ENCODE data around the gene MYO5B.
A peak's percentile ranks its signal among the peaks of the same experiment; 100 is the strongest.
"Not testable (repeated sequence)": the region's sequence is repeated elsewhere in the genome, so short reads cannot be mapped to it uniquely, and the experiment has no call there.

The MYO5B gene

GRCh38 chr18:50194631-50195532 is at the start of gene MYO5B:
Gene MYO5B, minus strand, starts transcription at chr18:50195147. Its CDS starts 354 bp downstream, at chr18:50194793.
- peaks cover 84% of the 10 kb centered on the region for H3K27me3 Mint-ChIP-seq
- H3K4me3 Mint-ChIP-seq: peak within 1 kb of the TSS; percentile 60
- peaks cover 15% of the 10 kb centered on the region for H3K4me1 Mint-ChIP-seq
- H3K36me3 Mint-ChIP-seq (ENCODE audit: insufficient read depth): no peaks in the 10 kb centered on the region
- H3K27ac Mint-ChIP-seq (ENCODE audit: low read depth): no peak within 1 kb of the TSS
- no peak for DNase-seq (ENCODE audit: low spot score in 2 of 2)
- H3K9me3 Mint-ChIP-seq: no peaks in the 10 kb centered on the region
- peak; percentile 64 for ATAC-seq (replicated peaks; ENCODE audit: extremely low read depth, poor library complexity, severe bottlenecking)

- H3K27ac Mint-ChIP-seq (ENCODE audit: low read depth); H3K9me3 Mint-ChIP-seq; DNase-seq (ENCODE audit: low spot score in 2 of 2); H3K36me3 Mint-ChIP-seq (ENCODE audit: insufficient read depth); ATAC-seq (replicated peaks; ENCODE audit: extremely low read depth, poor library complexity, severe bottlenecking); H3K4me3 Mint-ChIP-seq; H3K4me1 Mint-ChIP-seq: not testable (repeated sequence)
- peaks cover 34% of the 10 kb centered on the region for H3K27me3 Mint-ChIP-seq
Observed at GRCh38 chr18:50241768-50242167, 46.8 kb upstream of the MYO5B start.

GRCh38 chr18:50240080-50240563 is 45.2 kb upstream of the MYO5B start:
- H3K4me3 Mint-ChIP-seq: no peak overlapping the region
- H3K36me3 Mint-ChIP-seq (ENCODE audit: insufficient read depth): no peaks in the 10 kb centered on the region
- H3K27ac Mint-ChIP-seq (ENCODE audit: low read depth): no peak overlapping the region
- H3K9me3 Mint-ChIP-seq: peaks cover 9% of the 10 kb centered on the region
- no peaks in the 10 kb centered on the region for H3K4me1 Mint-ChIP-seq
- no peak for ATAC-seq (replicated peaks; ENCODE audit: extremely low read depth, poor library complexity, severe bottlenecking)
- no peak for DNase-seq (ENCODE audit: low spot score in 2 of 2)
- peaks cover 46% of the 10 kb centered on the region for H3K27me3 Mint-ChIP-seq

DNA sequence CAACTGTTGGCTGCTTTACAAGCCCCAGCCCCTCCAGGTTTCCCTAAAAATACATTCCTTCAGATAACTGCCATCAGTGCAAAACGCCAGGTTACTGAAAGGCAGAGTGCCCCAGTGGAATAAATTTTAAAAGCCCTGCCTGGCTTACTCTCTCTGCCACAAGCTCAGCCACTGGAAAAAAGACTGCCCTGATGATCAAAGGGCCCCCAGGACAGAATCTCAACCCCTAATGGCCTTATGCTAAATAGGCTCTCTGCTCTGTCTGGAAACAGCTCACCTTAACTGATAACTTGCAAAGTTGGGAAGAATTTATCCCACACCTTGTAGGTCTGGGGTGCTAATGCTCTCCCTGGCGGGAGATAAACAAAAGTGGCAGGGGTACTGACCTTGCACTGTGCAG is 37.5 kb upstream of the MYO5B start:
- Mint-ChIP-seq H3K27me3 (peaks cover 53% of the 10 kb centered on the region), H3K4me1 (no peaks in the 10 kb centered on the region), H3K4me3 (no peak overlapping the region), H3K27ac (ENCODE audit: low read depth) (no peak overlapping the region), H3K9me3 (no peaks in the 10 kb centered on the region), H3K36me3 (ENCODE audit: insufficient read depth) (no peaks in the 10 kb centered on the region)
- ATAC-seq (replicated peaks; ENCODE audit: extremely low read depth, poor library complexity, severe bottlenecking) (no peak), DNase-seq (ENCODE audit: low spot score in 2 of 2) (no peak)

DNA sequence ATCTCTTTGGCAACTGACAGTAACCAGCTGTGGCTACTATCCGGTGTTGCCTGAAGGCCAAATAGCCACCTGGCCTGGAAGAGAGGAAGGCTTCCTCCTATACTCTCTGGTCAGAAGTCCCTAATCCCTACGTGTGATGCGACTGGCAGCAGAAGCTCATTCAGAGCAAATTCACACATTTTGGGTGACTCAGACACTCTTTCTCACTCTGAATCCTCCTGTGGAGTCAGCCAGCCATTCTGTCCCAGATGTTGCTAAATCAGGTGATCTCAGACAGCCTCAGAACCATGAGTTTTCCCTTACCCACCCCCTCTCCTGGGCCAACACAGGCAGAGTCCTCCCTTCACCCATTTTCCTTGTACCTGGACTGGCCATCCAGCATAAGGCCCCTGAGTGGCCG is 36.7 kb upstream of the MYO5B start:
- DNase-seq (ENCODE audit: low spot score in 2 of 2): no peak
- no peaks in the 10 kb centered on the region for H3K4me1 Mint-ChIP-seq
- no peaks in the 10 kb centered on the region for H3K36me3 Mint-ChIP-seq (ENCODE audit: insufficient read depth)
- no peak overlapping the region for H3K27ac Mint-ChIP-seq (ENCODE audit: low read depth)
- H3K9me3 Mint-ChIP-seq: no peaks in the 10 kb centered on the region
- peaks cover 48% of the 10 kb centered on the region for H3K27me3 Mint-ChIP-seq
- no peak for ATAC-seq (replicated peaks; ENCODE audit: extremely low read depth, poor library complexity, severe bottlenecking)
- no peak overlapping the region for H3K4me3 Mint-ChIP-seq

DNA sequence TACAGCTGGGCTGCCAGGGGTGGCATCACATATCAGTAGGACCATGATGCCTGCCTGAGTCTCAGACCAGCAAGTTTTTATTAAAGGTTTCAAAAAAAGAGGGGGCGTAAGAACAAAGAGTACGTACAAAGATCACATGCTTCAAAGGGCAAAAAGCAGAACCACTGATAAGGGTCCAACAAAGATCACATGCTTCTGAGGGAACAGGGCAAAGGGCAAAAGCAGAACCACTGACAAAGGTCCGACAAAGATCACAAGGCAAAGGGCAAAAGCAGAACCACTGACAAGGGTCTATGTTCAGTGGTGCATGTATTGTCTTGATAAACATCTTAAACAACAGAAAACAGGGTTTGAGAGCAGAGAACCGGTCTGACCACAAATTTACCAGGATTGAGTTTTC is 25.3 kb upstream of the MYO5B start:
- not testable (repeated sequence) for ATAC-seq (replicated peaks; ENCODE audit: extremely low read depth, poor library complexity, severe bottlenecking); H3K4me3 Mint-ChIP-seq; H3K27ac Mint-ChIP-seq (ENCODE audit: low read depth); H3K36me3 Mint-ChIP-seq (ENCODE audit: insufficient read depth); DNase-seq (ENCODE audit: low spot score in 2 of 2); H3K4me1 Mint-ChIP-seq
- peaks cover 82% of the 10 kb centered on the region for H3K27me3 Mint-ChIP-seq
- peaks cover 14% of the 10 kb centered on the region for H3K9me3 Mint-ChIP-seq

DNA sequence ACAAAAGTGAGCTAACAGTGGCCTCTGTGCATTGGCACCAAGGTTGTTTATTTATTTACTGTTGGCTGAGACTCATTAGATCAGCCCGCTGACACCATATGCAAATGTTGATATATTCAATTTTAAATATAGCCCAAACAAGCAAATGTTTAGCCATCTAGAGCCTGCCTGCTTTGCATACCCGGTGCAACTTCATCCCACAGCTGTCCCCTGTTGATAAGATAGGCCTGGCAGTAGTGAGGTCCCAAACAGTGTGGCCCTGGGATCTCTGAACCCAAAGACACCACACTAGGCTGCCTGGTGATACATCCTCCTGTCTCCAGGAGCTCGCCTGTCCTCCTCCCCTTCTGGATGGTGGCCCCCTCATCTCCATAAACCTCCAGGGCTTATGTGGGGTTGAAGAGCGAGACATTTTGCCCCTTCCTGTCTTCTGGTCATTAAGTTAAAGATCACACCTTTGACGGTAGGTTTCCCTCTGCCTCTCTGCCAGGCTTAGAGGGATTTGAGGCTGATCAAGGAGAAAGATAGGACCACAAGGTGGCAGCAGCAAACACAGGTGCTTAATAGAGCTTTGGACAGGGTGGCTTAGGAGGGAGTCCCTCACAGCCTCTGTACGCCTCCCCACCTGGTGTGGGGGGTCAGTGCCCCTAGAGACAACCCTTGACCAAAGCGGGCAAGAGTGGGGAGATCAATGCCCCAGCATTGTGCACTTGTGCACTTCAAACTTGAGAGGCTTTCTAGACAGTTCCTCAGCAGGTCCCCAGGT is 23.7 kb upstream of the MYO5B start:
- H3K4me3 Mint-ChIP-seq: no peak overlapping the region
- no peaks in the 10 kb centered on the region for H3K36me3 Mint-ChIP-seq (ENCODE audit: insufficient read depth)
- no peak overlapping the region for H3K27ac Mint-ChIP-seq (ENCODE audit: low read depth)
- H3K9me3 Mint-ChIP-seq: peaks cover 14% of the 10 kb centered on the region
- no peak for DNase-seq (ENCODE audit: low spot score in 2 of 2)
- H3K27me3 Mint-ChIP-seq: peaks cover 89% of the 10 kb centered on the region
- no peak for ATAC-seq (replicated peaks; ENCODE audit: extremely low read depth, poor library complexity, severe bottlenecking)
- no peaks in the 10 kb centered on the region for H3K4me1 Mint-ChIP-seq

GRCh38 chr18:50209311-50209710 is 14.4 kb upstream of the MYO5B start:
- Mint-ChIP-seq H3K36me3 (ENCODE audit: insufficient read depth) (no peaks in the 10 kb centered on the region), H3K27me3 (peaks cover 73% of the 10 kb centered on the region), H3K4me3 (no peak overlapping the region), H3K4me1 (peaks cover 4% of the 10 kb centered on the region), H3K9me3 (no peaks in the 10 kb centered on the region), H3K27ac (ENCODE audit: low read depth) (no peak overlapping the region)
- no peak for ATAC-seq (replicated peaks; ENCODE audit: extremely low read depth, poor library complexity, severe bottlenecking)
- DNase-seq (ENCODE audit: low spot score in 2 of 2): no peak

DNA sequence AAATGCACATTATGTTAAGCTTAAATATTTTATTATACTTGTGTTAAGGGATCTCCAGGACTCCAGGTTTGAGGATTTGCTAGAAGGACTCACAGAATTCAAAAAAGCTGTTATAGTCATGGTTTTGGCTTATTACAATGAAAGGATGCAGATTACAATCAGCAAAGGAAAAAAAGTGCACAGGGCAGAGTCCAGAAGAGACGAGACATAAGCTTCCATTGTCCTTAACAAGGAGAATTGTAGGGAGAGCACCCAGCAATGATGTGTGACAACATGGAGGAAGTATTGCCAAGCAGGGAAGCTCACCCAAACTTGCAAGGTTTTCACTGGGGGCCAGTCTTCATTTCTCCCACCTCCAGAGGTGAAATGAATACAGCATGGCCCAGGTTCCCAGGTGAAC is 12.8 kb upstream of the MYO5B start:
- Mint-ChIP-seq H3K4me3 (no peak overlapping the region), H3K27ac (ENCODE audit: low read depth) (no peak overlapping the region), H3K36me3 (ENCODE audit: insufficient read depth) (no peaks in the 10 kb centered on the region), H3K9me3 (no peaks in the 10 kb centered on the region), H3K27me3 (peaks cover 76% of the 10 kb centered on the region), H3K4me1 (peaks cover 10% of the 10 kb centered on the region)
- DNase-seq (ENCODE audit: low spot score in 2 of 2) (no peak), ATAC-seq (replicated peaks; ENCODE audit: extremely low read depth, poor library complexity, severe bottlenecking) (no peak)

DNA sequence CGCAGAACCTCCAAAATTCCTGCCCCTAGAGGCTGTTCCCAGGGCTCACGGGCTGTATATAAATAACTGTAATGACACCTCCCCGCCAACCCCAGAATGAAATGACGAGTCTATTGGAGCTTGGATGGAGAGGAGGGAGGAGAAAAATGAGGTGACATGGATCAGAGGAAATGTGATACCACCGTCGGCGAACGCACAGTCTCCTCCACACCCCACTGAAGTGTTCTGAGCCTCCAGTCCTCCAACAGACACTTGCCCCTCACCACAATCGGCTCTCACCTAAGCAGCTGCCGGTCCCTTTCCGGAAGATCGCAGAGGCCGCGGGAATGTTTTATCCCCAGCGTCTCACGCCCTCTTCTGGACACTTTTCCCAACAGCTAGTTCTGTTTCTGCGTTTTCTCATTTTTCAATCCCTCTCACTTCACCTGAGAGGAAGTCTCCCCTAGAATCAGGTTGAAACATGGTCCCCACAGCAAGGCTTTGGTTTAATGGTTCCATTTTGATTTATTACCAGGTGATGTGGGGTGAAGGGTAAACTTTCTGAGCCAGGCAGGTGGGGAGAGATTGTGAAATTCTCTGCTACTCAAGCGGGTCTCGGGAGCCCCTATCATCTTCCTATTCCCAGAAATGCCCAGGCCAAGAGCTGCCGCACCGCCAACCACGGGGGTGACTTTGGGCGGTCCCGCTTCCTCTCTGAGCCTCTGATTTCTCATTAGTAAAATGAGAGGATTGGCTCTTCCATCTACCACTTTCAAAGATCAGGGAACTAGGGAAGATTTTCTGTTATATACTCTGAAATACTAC is 9.1 kb upstream of the MYO5B start:
- Mint-ChIP-seq H3K27me3 (peaks cover 75% of the 10 kb centered on the region), H3K4me1 (peaks cover 10% of the 10 kb centered on the region), H3K36me3 (ENCODE audit: insufficient read depth) (no peaks in the 10 kb centered on the region), H3K27ac (ENCODE audit: low read depth) (no peak overlapping the region), H3K9me3 (no peaks in the 10 kb centered on the region), H3K4me3 (no peak overlapping the region)
- no peak for ATAC-seq (replicated peaks; ENCODE audit: extremely low read depth, poor library complexity, severe bottlenecking)
- no peak for DNase-seq (ENCODE audit: low spot score in 2 of 2)

- ATAC-seq (replicated peaks; ENCODE audit: extremely low read depth, poor library complexity, severe bottlenecking): no peak
- DNase-seq (ENCODE audit: low spot score in 2 of 2): no peak
- Mint-ChIP-seq H3K9me3 (no peaks in the 10 kb centered on the region), H3K4me1 (peaks cover 12% of the 10 kb centered on the region), H3K27ac (ENCODE audit: low read depth) (no peak overlapping the region), H3K36me3 (ENCODE audit: insufficient read depth) (no peaks in the 10 kb centered on the region), H3K4me3 (no peak overlapping the region), H3K27me3 (peaks cover 90% of the 10 kb centered on the region)
Observed at GRCh38 chr18:50201476-50202018, 6.6 kb upstream of the MYO5B start.

DNA sequence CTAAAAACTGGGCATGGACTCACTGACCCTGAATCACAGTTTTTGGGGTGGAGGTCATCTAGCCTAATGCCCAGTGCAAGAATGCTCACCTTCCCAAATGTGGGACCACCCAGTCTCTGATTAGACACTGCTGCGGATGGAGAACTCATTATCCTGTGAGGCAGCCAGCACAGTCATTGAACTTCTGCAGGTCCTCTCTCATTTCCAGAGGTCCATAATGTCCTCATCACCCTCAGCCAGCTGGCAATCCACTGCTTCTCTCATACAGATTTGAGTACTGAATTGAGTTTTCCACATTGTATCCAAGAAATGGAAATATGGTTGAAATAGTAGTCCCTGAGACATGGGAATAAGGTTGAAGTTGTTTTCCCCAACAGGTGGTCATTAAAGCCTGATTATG is 5.0 kb upstream of the MYO5B start:
- Mint-ChIP-seq H3K27ac (ENCODE audit: low read depth) (no peak overlapping the region), H3K4me3 (no peak overlapping the region), H3K9me3 (no peaks in the 10 kb centered on the region), H3K36me3 (ENCODE audit: insufficient read depth) (no peaks in the 10 kb centered on the region), H3K4me1 (peaks cover 20% of the 10 kb centered on the region), H3K27me3 (peaks cover 88% of the 10 kb centered on the region)
- ATAC-seq (replicated peaks; ENCODE audit: extremely low read depth, poor library complexity, severe bottlenecking) (no peak), DNase-seq (ENCODE audit: low spot score in 2 of 2) (no peak)
